Measurements from ENCODE around the gene PTPRN2. TPM values are rescaled to one million over a fixed set of nuclear protein-coding genes. Genes with fewer than 3 reads are reported as not detected.

PTPRN2 gene
- total RNA-seq, 4 donors from 2014 or later, result 6.6 to 10.7 (median 8.2) TPM

DNA sequence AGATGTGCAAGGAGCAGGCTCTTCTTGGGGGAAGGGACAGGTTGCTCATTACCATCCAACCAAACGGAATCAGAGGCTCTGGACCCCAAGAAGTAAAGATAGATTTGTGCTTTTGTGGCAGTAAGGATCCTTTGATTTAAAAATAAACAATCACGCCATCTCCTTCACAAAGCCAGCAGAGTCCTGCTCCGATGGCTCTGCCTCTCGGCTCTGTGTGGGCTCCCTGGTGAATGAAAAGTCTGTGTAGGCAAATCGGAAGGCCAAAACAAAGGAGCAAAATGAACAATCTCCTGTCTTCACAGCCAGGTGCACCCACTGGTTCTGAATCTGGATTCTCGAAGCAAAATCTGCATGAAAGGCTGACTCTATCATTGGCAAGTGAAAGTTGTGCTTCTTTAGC lies 3.8 kb downstream of the PTPRN2 start:
- WGBS, 2 donors, result 71% methylated on average over 6 of the region's 6 CpGs
- no peak overlapping the region for H3K4me3 ChIP-seq
- H3K4me1 ChIP-seq, result peaks cover 0 to 27% (median 7%) of the 10 kb centered on the region in 4 donors
- H3K9me3 ChIP-seq, result peaks cover 0 to 26% (median 0%) of the 10 kb centered on the region in 4 donors
- no peak overlapping the region for H3K27ac ChIP-seq
- H3K36me3 ChIP-seq, result no peaks in the 10 kb centered on the region
- H3K27me3 ChIP-seq, result peaks cover 0 to 41% of the 10 kb centered on the region in 2 donors
- DNase-seq (ENCODE audit: low spot score in 2 of 2), result no peak
- TF ChIP-seq, protein P1, sequence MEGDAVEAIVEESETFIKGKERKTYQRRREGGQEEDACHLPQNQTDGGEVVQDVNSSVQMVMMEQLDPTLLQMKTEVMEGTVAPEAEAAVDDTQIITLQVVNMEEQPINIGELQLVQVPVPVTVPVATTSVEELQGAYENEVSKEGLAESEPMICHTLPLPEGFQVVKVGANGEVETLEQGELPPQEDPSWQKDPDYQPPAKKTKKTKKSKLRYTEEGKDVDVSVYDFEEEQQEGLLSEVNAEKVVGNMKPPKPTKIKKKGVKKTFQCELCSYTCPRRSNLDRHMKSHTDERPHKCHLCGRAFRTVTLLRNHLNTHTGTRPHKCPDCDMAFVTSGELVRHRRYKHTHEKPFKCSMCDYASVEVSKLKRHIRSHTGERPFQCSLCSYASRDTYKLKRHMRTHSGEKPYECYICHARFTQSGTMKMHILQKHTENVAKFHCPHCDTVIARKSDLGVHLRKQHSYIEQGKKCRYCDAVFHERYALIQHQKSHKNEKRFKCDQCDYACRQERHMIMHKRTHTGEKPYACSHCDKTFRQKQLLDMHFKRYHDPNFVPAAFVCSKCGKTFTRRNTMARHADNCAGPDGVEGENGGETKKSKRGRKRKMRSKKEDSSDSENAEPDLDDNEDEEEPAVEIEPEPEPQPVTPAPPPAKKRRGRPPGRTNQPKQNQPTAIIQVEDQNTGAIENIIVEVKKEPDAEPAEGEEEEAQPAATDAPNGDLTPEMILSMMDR (IDR thresholded peaks at IDR 0.05), result no peak
- TF ChIP-seq POLR2A (IDR thresholded peaks at IDR 0.05) (no peak), EP300 (IDR thresholded peaks at IDR 0.05) (no peak)

DNA sequence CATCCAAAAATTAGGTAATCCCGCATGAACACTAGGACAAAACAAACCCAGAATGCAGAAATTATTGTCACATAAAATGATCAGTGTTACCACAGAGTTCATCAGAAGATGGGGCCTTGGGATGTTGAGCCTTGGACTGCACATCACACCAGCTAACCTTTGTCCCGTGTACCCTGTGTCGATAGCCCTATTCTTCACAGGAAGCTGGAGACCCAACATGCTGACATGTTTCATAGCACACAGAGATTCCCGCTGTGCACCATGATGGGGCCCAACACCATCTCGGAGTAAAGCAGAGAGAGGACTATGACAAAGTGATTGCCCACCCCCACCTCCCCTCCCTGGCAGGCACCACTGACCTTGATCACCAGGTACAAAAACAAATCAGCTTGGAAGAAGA lies 4.5 kb downstream of the PTPRN2 start:
- Histone ChIP-seq H3K4me1 (peaks cover 0 to 23% (median 7%) of the 10 kb centered on the region in 4 donors), H3K4me3 (no peak overlapping the region), H3K9me3 (peaks cover 0 to 29% (median 0%) of the 10 kb centered on the region in 4 donors), H3K27ac (no peak overlapping the region), H3K36me3 (no peaks in the 10 kb centered on the region), H3K27me3 (peaks cover 0 to 36% of the 10 kb centered on the region in 2 donors)
- TF ChIP-seq, protein P1 (IDR thresholded peaks at IDR 0.05), result no peak
- no peak for TF ChIP-seq EP300 (IDR thresholded peaks at IDR 0.05)
- TF ChIP-seq POLR2A (IDR thresholded peaks at IDR 0.05), result no peak
- no peak for DNase-seq (ENCODE audit: low spot score in 2 of 2)
- 85 to 90% methylated on average over 5 of the region's 5 CpGs for WGBS, 2 donors

DNA sequence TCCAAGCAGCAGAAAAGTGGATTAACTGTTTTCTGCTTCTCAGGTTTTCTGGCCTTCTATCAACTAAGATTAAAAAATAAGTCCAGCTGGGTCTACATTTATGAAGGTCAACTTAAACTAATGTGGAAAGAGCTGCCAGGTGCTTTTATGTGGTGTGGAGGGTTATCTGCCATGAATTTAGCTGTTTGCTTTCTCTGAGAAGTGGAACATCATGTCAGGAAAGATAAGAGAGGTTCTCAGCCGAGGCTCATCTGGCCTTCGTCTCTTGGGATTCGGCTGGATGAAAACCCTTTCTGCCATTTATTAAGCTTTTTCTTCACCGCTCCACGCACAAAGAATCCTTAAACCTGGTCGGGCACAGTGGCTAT lies 5.5 kb downstream of the PTPRN2 start:
- DNase-seq (ENCODE audit: low spot score in 2 of 2), result no peak
- H3K4me1 ChIP-seq, result peaks cover 0 to 16% (median 6%) of the 10 kb centered on the region in 4 donors
- H3K36me3 ChIP-seq, result no peaks in the 10 kb centered on the region
- 84 to 87% methylated on average over 6 of the region's 6 CpGs for WGBS, 2 donors
- TF ChIP-seq EP300 (IDR thresholded peaks at IDR 0.05), result no peak
- TF ChIP-seq, protein P1 (IDR thresholded peaks at IDR 0.05), result no peak
- no peak for TF ChIP-seq POLR2A (IDR thresholded peaks at IDR 0.05)
- peaks cover 0 to 29% (median 0%) of the 10 kb centered on the region in 4 donors for H3K9me3 ChIP-seq
- no peak overlapping the region for H3K4me3 ChIP-seq
- H3K27me3 ChIP-seq, result peaks cover 0 to 34% of the 10 kb centered on the region in 2 donors
- no peak overlapping the region for H3K27ac ChIP-seq

DNA sequence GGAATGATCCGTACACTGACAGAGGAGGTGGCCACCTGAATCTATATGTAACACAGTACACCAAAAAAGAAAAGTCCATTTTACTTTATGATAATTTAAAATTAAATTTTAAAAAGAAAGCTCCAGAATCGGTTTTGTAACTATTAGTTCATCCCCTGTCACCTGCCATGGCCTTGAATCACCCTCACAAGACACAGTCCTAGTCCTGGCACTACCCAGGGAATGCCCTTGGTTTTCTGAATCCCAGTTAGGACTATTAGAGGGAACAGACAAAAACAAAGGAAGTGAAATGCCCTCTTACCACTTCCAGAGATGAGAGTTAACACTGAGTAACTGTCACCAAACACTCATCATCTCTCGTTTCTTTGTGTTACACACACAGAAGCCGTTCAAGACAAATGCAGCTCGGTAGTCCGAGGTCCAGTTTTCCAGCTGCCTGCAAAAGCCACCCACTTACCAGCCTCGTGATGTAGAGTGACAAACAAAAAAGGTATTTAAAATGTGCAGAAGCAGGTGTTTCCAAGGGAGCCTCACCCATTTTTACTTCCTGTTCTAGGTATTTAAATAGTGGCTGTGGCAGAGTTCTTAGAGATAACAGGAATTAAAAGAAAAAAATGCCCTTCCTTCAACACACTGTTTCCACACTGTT lies 6.1 kb downstream of the PTPRN2 start:
- Histone ChIP-seq H3K27me3 (peaks cover 0 to 32% of the 10 kb centered on the region in 2 donors), H3K36me3 (no peaks in the 10 kb centered on the region), H3K4me3 (no peak overlapping the region), H3K9me3 (peaks cover 0 to 29% (median 0%) of the 10 kb centered on the region in 4 donors), H3K4me1 (peaks cover 0 to 11% (median 3%) of the 10 kb centered on the region in 4 donors), H3K27ac (no peak overlapping the region)
- TF ChIP-seq POLR2A (IDR thresholded peaks at IDR 0.05) (no peak), EP300 (IDR thresholded peaks at IDR 0.05) (no peak)
- TF ChIP-seq, protein P1 (IDR thresholded peaks at IDR 0.05), result no peak
- DNase-seq (ENCODE audit: low spot score in 2 of 2), result no peak
- WGBS, 2 donors, result 67 to 71% methylated on average over 7 of the region's 7 CpGs
